8988T (cell line): ENCODE data around the gene CEP192.

Experiments used
- DNase-seq: peaks from one replicate; pipeline ENCODE4 v3.0.0; 2011

CEP192 gene

DNA sequence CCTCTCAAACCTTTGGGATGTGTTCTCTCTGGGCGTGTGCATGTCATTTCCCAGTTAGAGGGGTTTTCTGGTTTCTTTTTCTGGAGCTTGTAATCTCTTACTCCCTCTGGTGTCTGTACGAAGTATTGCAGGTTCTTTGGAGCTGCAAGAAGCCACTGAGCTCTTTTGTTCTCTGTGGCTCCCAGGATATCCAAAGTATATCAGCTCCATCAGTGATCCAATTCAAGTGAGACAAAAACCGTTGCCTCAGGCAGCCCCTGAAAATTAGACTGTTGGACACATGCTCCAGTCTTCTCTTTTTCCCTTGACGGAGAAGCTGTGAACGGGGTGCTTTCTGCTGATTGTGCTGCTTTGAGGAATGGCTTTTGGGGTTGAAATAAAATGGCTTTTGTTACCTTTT lies 168.4 kb downstream of the CEP192 start:
- DNase-seq = no peak

DNA sequence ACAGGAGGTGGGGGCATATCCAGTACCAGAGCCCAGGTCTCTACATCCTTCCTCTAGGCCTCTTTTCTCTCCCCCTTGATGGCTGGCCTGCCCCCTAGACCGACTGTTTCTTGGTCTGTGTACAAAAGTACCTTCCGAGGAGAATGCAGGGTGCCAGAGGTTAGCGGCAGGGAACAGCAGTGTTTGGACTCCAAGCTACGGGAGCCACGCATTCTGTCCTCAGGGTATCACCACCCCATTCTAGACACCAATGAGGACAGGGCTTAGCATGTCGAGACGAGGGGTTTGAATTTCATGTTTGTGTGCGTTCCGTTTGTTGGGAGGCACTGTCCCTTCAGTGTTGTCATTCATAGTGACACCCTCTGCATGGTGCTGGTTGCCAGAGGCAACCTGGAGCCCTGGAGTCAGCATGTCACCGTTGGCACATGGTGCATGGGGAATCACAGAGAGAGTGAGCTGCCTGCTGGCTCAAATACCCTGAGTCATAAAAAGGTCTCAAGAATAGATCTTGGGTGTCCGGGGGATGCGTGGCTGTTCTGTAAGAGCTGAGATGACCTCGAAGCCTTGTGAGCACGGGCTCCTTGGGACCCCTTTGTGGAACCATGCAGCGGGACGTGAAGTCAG lies 170.2 kb downstream of the CEP192 start:
- no peak for DNase-seq

DNA sequence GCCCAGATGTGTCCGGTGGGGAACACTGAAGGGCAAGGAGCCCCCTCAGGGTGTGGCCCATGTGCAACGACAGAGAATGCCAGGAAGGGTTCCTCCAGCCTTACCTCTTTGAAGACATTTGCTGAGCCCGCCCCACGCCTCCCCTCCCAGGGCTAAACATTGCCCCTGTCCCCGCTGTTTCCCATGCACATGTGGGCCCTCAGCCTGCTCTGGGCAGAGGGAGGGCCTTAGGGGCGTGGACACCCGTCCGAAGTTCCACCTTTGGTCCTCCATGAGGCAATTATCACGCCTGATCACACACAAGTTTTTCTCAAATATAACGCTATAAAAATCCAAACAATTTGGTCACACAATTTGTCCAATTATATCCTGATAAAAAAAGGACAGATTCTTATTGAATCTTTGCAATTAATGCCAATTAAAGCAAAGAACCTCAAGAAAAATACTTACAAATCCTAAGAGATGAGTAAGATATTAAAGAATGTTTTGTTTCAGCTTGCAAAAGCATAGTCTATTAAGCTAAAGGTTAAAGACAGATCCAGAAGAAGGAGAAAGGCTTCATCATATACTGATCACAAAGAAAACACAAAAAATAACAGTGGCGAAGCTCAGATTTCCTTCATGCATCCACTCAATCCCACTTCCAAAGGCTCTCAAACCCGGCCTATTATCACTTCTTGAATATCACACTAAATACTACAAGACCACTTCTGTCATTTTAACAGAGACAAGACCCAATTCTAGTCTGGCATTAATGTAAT lies 172.2 kb downstream of the CEP192 start:
- DNase-seq = no peak

DNA sequence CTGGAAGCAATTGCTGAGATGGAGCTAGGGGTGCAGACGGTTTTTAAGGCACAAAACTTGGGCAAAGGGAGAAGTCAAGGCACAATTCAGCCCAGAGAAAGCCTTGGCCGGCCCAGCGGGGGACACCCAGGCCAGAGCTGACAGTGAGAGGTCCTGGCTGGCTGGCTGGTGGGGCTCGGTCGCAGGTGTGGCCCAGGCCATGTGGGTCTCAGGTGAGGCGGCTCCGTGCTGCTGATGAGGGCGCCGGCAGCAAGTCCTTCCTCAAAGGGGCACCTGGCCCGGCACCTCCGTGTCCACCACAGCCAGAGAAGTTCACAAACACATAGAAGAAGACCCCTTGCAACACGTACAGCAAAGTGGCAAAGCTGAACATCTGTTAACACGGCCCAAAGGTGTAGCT lies 173.2 kb downstream of the CEP192 start:
- no peak for DNase-seq

DNA sequence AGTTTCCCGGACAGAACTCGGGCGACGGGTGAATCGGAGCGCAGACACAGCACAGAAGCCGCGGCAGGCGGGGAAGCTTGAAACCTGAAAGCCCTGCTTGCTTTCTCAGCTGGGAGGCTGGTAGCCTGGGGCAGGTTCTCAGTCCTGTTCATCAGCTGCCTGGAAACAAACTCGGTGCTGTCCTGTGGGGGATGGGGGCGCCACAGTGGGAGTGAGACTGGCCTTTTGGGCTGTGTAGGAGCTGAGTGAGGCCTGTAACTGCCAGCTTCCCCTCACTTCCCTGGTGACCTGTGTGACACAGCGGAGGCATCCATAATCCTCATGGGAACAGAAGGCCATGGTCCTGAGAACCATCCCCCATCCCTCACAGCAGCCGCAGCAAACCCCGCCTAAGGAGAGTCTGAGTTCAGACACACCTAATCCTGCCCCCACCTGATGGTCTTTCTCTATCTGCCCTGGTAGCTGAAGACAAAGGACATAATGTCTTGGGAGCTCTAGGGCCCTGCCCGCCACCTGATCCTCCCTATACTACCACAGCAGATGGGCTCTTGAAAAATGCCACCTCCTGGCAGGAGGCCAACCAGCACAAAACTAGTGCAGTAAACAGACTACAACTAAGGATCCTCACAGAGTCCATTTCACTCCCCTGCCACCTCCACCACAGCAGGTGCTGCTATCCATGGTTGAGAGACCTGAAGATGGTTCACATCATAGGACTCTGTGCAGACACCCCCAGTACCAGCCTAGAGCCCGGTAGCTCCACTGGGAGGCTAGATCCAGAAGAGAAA lies 174.7 kb downstream of the CEP192 start:
- DNase-seq = no peak

DNA sequence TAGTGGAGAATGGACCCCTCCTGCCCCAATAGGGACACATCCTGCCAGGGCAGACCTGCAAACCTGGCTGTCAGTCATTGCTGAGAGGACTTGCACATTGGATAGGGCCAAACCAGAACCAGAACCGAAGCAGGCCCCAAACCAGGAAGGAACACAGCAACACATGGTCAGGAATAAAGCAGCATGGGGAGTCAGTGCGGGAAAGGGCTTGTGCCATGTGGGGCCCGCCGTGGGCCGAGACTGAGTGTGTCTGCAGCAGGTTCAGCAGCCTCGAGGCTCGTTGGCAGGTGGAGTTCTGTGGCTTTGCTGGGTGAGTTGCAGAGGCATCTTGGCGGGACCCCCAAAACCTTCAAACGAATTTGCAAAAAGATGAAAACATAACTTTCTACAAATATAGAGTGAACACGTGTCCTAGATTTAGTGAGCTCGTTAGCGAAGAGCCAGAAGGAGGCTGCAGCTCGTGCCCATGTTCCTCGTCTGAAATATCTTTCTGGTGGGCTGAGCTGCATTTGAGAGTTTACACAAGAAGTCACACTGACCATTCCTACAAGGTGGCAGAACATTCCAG lies 182.5 kb downstream of the CEP192 start:
- no peak for DNase-seq
